ENCODE measurements around the gene BLOC1S4. TPM values are rescaled to one million over a fixed set of nuclear protein-coding genes. Genes with fewer than 3 reads are reported as not detected.

Gene BLOC1S4
- total and polyA plus RNA-seq, 2 experiments from 2014 or later: 23.9 to 35.2 TPM

DNA sequence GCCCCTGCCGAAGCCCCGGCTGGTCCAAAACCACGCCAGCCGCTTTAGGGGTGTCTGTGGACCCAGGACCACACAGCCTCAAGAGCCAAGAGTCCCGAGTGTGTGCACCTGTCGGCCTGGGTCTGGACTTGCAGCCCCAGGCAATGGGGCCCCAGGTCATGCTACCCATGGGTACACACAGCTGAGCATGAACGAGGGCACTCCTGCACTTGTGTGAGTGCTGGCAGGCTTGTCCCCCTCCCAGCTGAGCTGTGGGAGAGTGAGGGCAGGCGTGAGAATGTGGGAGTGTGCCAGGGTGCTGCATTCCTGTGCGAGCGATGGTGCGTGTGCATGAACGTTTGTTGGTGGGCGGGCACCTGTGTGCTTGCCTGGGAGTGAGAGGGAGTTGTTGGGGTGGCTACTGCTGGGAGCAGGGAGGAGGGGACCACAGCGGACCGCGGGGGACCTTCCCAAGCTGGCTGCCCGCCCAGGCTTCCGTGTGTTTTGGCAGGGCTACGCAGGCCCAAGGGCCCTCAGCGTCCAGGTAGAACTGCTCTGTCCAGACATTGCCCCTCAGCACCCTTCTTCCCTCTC is 30.8 kb downstream of the BLOC1S4 start:
- ATAC-seq (no peak), DNase-seq (ENCODE audit: low spot score) (no peak)
- Histone ChIP-seq H3K9me2 (ENCODE audit: insufficient read depth) (no peaks in the 10 kb centered on the region), H3K4me1 (ENCODE audit: insufficient read depth) (no peaks in the 10 kb centered on the region), H4K20me1 (replicated peaks; ENCODE audit: insufficient read depth) (no peaks in the 10 kb centered on the region), H3K4me2 (no peak overlapping the region), H3K79me2 (replicated peaks; ENCODE audit: insufficient read depth) (no peaks in the 10 kb centered on the region), H2AFZ (no peak overlapping the region), H3K4me3 (no peak overlapping the region), H3K36me3 (ENCODE audit: insufficient read depth) (no peaks in the 10 kb centered on the region), H3K27ac (ENCODE audit: low read depth) (no peak overlapping the region), H3K27me3 (ENCODE audit: insufficient read depth) (no peaks in the 10 kb centered on the region), H3F3A (replicated peaks; ENCODE audit: low read depth) (no peaks in the 10 kb centered on the region)
- Mint-ChIP-seq H3K36me3 (ENCODE audit: low read depth) (no peaks in the 10 kb centered on the region), H3K27ac (no peak overlapping the region), H3K4me1 (no peaks in the 10 kb centered on the region), H3K27me3 (ENCODE audit: insufficient read depth, low read depth, poor library complexity) (no peaks in the 10 kb centered on the region), H3K4me3 (no peak overlapping the region), H3K9me3 (no peaks in the 10 kb centered on the region; the same call in 2 of the 3 replicates)
- no peak for TF ChIP-seq CREB1 (CRISPR knock-in tag; IDR thresholded peaks at IDR 0.05; ENCODE audit: low read depth)
- TF ChIP-seq, protein P1, sequence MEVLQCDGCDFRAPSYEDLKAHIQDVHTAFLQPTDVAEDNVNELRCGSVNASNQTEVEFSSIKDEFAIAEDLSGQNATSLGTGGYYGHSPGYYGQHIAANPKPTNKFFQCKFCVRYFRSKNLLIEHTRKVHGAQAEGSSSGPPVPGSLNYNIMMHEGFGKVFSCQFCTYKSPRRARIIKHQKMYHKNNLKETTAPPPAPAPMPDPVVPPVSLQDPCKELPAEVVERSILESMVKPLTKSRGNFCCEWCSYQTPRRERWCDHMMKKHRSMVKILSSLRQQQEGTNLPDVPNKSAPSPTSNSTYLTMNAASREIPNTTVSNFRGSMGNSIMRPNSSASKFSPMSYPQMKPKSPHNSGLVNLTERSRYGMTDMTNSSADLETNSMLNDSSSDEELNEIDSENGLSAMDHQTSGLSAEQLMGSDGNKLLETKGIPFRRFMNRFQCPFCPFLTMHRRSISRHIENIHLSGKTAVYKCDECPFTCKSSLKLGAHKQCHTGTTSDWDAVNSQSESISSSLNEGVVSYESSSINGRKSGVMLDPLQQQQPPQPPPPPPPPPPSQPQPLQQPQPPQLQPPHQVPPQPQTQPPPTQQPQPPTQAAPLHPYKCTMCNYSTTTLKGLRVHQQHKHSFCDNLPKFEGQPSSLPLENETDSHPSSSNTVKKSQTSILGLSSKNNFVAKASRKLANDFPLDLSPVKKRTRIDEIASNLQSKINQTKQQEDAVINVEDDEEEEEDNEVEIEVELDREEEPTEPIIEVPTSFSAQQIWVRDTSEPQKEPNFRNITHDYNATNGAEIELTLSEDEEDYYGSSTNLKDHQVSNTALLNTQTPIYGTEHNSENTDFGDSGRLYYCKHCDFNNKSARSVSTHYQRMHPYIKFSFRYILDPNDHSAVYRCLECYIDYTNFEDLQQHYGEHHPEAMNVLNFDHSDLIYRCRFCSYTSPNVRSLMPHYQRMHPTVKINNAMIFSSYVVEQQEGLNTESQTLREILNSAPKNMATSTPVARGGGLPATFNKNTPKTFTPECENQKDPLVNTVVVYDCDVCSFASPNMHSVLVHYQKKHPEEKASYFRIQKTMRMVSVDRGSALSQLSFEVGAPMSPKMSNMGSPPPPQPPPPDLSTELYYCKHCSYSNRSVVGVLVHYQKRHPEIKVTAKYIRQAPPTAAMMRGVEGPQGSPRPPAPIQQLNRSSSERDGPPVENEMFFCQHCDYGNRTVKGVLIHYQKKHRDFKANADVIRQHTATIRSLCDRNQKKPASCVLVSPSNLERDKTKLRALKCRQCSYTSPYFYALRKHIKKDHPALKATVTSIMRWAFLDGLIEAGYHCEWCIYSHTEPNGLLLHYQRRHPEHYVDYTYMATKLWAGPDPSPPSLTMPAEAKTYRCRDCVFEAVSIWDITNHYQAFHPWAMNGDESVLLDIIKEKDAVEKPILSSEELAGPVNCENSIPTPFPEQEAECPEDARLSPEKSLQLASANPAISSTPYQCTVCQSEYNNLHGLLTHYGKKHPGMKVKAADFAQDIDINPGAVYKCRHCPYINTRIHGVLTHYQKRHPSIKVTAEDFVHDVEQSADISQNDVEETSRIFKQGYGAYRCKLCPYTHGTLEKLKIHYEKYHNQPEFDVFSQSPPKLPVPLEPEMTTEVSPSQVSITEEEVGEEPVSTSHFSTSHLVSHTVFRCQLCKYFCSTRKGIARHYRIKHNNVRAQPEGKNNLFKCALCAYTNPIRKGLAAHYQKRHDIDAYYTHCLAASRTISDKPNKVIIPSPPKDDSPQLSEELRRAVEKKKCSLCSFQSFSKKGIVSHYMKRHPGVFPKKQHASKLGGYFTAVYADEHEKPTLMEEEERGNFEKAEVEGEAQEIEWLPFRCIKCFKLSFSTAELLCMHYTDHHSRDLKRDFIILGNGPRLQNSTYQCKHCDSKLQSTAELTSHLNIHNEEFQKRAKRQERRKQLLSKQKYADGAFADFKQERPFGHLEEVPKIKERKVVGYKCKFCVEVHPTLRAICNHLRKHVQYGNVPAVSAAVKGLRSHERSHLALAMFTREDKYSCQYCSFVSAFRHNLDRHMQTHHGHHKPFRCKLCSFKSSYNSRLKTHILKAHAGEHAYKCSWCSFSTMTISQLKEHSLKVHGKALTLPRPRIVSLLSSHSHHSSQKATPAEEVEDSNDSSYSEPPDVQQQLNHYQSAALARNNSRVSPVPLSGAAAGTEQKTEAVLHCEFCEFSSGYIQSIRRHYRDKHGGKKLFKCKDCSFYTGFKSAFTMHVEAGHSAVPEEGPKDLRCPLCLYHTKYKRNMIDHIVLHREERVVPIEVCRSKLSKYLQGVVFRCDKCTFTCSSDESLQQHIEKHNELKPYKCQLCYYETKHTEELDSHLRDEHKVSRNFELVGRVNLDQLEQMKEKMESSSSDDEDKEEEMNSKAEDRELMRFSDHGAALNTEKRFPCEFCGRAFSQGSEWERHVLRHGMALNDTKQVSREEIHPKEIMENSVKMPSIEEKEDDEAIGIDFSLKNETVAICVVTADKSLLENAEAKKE (CRISPR knock-in tag; IDR thresholded peaks at IDR 0.05): no peak
- no peak for TF ChIP-seq NANOG (IDR thresholded peaks at IDR 0.05; ENCODE audit: borderline replicate concordance)

DNA sequence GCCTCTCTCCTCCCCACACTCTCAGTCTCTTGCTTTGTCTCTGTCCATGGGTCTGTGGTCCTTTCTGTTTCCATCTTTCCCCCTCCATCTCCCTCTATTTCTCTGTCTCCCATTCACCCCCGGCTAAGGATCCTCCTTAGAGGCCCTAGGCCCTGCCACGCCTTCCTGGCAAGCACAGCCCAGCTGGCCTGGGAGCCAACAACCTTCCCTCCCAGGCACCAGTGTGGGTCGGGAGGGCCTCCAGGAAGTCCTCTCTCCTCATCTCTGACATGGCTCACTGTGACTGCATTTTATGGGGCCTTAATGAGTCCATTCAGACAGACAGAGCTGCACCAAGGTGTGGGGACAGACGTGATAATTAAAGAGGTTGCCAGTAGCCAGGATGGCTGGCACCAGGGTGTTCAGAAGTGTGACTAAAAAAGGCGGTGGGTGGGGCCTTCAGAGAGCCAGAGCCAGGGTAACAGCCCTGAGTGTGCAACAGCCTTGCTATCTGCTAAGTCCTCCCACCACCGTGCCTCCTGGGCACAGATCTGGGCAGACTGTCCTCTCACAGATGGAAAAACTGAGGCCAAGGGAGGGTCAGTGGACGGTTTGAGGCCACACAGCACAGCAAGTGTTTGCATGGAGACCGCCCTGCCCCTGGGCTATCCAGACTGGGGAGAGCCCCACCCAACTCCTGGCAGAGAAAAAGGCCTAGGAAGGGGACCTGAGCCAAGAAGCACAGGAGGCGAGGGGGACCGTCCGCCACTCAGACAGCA is 31.5 kb downstream of the BLOC1S4 start:
- no peaks in the 10 kb centered on the region for H4K20me1 ChIP-seq (replicated peaks; ENCODE audit: insufficient read depth)
- H3K27me3 Mint-ChIP-seq (ENCODE audit: insufficient read depth, low read depth, poor library complexity): no peaks in the 10 kb centered on the region
- H3K4me1 Mint-ChIP-seq: no peaks in the 10 kb centered on the region
- no peaks in the 10 kb centered on the region for H3K79me2 ChIP-seq (replicated peaks; ENCODE audit: insufficient read depth)
- ATAC-seq (no peak), DNase-seq (ENCODE audit: low spot score) (no peak)
- H3K27me3 ChIP-seq (ENCODE audit: insufficient read depth): no peaks in the 10 kb centered on the region
- H3K27ac ChIP-seq (ENCODE audit: low read depth): no peak overlapping the region
- no peak overlapping the region for H3K4me3 ChIP-seq
- H2AFZ ChIP-seq: no peak overlapping the region
- no peaks in the 10 kb centered on the region for H3K4me1 ChIP-seq (ENCODE audit: insufficient read depth)
- H3K36me3 Mint-ChIP-seq (ENCODE audit: low read depth): no peaks in the 10 kb centered on the region
- no peaks in the 10 kb centered on the region; the same call in 2 of the 3 replicates for H3K9me3 Mint-ChIP-seq
- no peaks in the 10 kb centered on the region for H3K9me2 ChIP-seq (ENCODE audit: insufficient read depth)
- H3K36me3 ChIP-seq (ENCODE audit: insufficient read depth): no peaks in the 10 kb centered on the region
- H3K4me2 ChIP-seq: no peak overlapping the region
- no peaks in the 10 kb centered on the region for H3F3A ChIP-seq (replicated peaks; ENCODE audit: low read depth)
- TF ChIP-seq EZH2 (IDR thresholded peaks at IDR 0.05; ENCODE audit: low read depth, unreplicated experiment): no peak
- TF ChIP-seq, protein P2, sequence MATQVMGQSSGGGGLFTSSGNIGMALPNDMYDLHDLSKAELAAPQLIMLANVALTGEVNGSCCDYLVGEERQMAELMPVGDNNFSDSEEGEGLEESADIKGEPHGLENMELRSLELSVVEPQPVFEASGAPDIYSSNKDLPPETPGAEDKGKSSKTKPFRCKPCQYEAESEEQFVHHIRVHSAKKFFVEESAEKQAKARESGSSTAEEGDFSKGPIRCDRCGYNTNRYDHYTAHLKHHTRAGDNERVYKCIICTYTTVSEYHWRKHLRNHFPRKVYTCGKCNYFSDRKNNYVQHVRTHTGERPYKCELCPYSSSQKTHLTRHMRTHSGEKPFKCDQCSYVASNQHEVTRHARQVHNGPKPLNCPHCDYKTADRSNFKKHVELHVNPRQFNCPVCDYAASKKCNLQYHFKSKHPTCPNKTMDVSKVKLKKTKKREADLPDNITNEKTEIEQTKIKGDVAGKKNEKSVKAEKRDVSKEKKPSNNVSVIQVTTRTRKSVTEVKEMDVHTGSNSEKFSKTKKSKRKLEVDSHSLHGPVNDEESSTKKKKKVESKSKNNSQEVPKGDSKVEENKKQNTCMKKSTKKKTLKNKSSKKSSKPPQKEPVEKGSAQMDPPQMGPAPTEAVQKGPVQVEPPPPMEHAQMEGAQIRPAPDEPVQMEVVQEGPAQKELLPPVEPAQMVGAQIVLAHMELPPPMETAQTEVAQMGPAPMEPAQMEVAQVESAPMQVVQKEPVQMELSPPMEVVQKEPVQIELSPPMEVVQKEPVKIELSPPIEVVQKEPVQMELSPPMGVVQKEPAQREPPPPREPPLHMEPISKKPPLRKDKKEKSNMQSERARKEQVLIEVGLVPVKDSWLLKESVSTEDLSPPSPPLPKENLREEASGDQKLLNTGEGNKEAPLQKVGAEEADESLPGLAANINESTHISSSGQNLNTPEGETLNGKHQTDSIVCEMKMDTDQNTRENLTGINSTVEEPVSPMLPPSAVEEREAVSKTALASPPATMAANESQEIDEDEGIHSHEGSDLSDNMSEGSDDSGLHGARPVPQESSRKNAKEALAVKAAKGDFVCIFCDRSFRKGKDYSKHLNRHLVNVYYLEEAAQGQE (IDR thresholded peaks at IDR 0.05; ENCODE audit: unreplicated experiment): no peak
- H3K27ac Mint-ChIP-seq: no peak overlapping the region
- H3K4me3 Mint-ChIP-seq: no peak overlapping the region

Measured in GM23338 (cell line).